AG08395 (cell line): ENCODE results near the gene CHN2.

Experiments used
- DNase-seq: peaks from one replicate; pipeline ENCODE4 v3.0.0; 2012; ENCODE audit warnings: mixed read lengths, low spot score

Gene CHN2

GRCh38 chr7:29405891-29406290, 211.3 kb downstream of the CHN2 start:
- no peak for DNase-seq

GRCh38 chr7:29406366-29406765, 211.8 kb downstream of the CHN2 start:
- no peak for DNase-seq

GRCh38 chr7:29408841-29409243, 214.3 kb downstream of the CHN2 start:
- peak; percentile 86 for DNase-seq

GRCh38 chr7:29410996-29411395, 216.4 kb downstream of the CHN2 start:
- DNase-seq, result no peak

- no peak for DNase-seq
Observed at GRCh38 chr7:29412912-29413311, 218.3 kb downstream of the CHN2 start.

GRCh38 chr7:29413626-29414136, 219.1 kb downstream of the CHN2 start:
- no peak for DNase-seq

- no peak for DNase-seq
Observed at GRCh38 chr7:29414216-29414615, 219.6 kb downstream of the CHN2 start.

- no peak for DNase-seq
Observed at GRCh38 chr7:29415215-29415614, 220.6 kb downstream of the CHN2 start.

GRCh38 chr7:29416276-29416937, 221.8 kb downstream of the CHN2 start:
- DNase-seq, result no peak

- no peak for DNase-seq
Observed at GRCh38 chr7:29416938-29417305, 222.3 kb downstream of the CHN2 start.

- DNase-seq, result no peak
Observed at GRCh38 chr7:29418056-29418455, 223.5 kb downstream of the CHN2 start.

- DNase-seq, result no peak
Observed at GRCh38 chr7:29418651-29419050, 224.1 kb downstream of the CHN2 start.

GRCh38 chr7:29420011-29420410, 225.4 kb downstream of the CHN2 start:
- no peak for DNase-seq

GRCh38 chr7:29421010-29421956, 226.7 kb downstream of the CHN2 start:
- no peak for DNase-seq

GRCh38 chr7:29422829-29423228, 228.3 kb downstream of the CHN2 start:
- DNase-seq, result no peak

GRCh38 chr7:29424295-29424983, 229.9 kb downstream of the CHN2 start:
- no peak for DNase-seq

GRCh38 chr7:29424984-29425309, 230.4 kb downstream of the CHN2 start:
- no peak for DNase-seq

- no peak for DNase-seq
Observed at GRCh38 chr7:29426587-29426986, 232.0 kb downstream of the CHN2 start.

GRCh38 chr7:29429401-29429800, 234.8 kb downstream of the CHN2 start:
- DNase-seq, result no peak

- DNase-seq, result no peak
Observed at GRCh38 chr7:29430279-29430949, 235.8 kb downstream of the CHN2 start.

- no peak for DNase-seq
Observed at GRCh38 chr7:29431686-29432085, 237.1 kb downstream of the CHN2 start.

- DNase-seq, result no peak
Observed at GRCh38 chr7:29432721-29433120, 238.1 kb downstream of the CHN2 start.
